Measurements from ENCODE around the gene LSR.
"Not testable (repeated sequence)": the region's sequence is repeated elsewhere in the genome, so short reads cannot be mapped to it uniquely, and the experiment has no call there.

GRCh38 chr19:35286101-35286500 lies 37.3 kb downstream of the LSR start:
- not testable (repeated sequence) for TF ChIP-seq CTCF, POLR2A (IDR thresholded peaks at IDR 0.05)
